ENCODE data around the gene ADAMTS9. TPM values are rescaled to one million over a fixed set of nuclear protein-coding genes. Genes with fewer than 3 reads are reported as not detected.
A peak's percentile ranks its signal among the peaks of the same experiment; 100 is the strongest.

Gene ADAMTS9
- total RNA-seq, 1 donor from 2014 or later, result 47.7 TPM

- Mint-ChIP-seq H3K36me3 (peaks cover 3% of the 10 kb centered on the region), H3K27me3 (ENCODE audit: insufficient read depth, low read depth) (no peaks in the 10 kb centered on the region), H3K4me1 (peaks cover 13% of the 10 kb centered on the region), H3K9me3 (peaks cover 19% of the 10 kb centered on the region), H3K27ac (no peak overlapping the region), H3K4me3 (no peak overlapping the region)
- Histone ChIP-seq H3K79me2 (ENCODE audit: low read depth) (no peaks in the 10 kb centered on the region), H3K9ac (no peak overlapping the region), H3K4me3 (no peak overlapping the region), H3K4me1 (no peaks in the 10 kb centered on the region), H2AFZ (replicated peaks) (no peak overlapping the region), H3K36me3 (no peaks in the 10 kb centered on the region), H3K9me3 (ENCODE audit: low read depth) (no peaks in the 10 kb centered on the region), H3K27me3 (no peaks in the 10 kb centered on the region), H4K20me1 (ENCODE audit: low read depth) (no peaks in the 10 kb centered on the region), H3K27ac (no peak overlapping the region), H3F3A (ENCODE audit: low read depth) (no peaks in the 10 kb centered on the region), H3K4me2 (no peak overlapping the region)
- TF ChIP-seq EZH2 (IDR thresholded peaks at IDR 0.05) (no peak), EZH2phosphoT487 (IDR thresholded peaks at IDR 0.05) (no peak), CTCF (IDR thresholded peaks at IDR 0.05) (no peak)
- DNase-seq (ENCODE audit: low spot score), result no peak
These were observed 214.3 kb downstream of the ADAMTS9 start for GRCh38 chr3:64473466-64473865.

DNA sequence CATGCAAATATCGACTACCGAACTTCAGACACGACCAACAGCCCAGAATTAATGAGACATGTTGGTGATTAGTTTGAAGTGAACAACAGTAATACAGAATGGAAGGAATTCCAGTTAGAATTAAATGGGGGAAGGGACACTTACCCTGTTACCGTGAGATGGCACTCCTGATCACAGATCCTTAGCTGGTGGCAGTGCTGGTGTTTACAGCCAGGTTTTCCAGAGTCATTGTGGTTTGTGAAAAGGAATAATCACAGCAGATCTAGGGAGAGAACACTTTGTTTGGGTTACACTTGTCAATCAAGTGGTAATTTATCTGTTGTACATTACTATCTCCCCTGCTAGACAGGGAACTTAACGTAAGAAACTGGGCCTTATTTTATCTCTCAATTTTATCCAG is 217.4 kb downstream of the ADAMTS9 start:
- Histone ChIP-seq H3K4me1 (peaks cover 13% of the 10 kb centered on the region), H3K27me3 (no peaks in the 10 kb centered on the region), H3K9me3 (ENCODE audit: low read depth) (no peaks in the 10 kb centered on the region), H4K20me1 (ENCODE audit: low read depth) (no peaks in the 10 kb centered on the region), H3F3A (ENCODE audit: low read depth) (peaks cover 4% of the 10 kb centered on the region), H3K9ac (no peak overlapping the region), H3K79me2 (ENCODE audit: low read depth) (no peaks in the 10 kb centered on the region), H3K4me2 (no peak overlapping the region), H3K4me3 (no peak overlapping the region), H2AFZ (replicated peaks) (no peak overlapping the region), H3K36me3 (no peaks in the 10 kb centered on the region), H3K27ac (no peak overlapping the region)
- Mint-ChIP-seq H3K36me3 (peaks cover 2% of the 10 kb centered on the region), H3K27ac (no peak overlapping the region), H3K9me3 (peaks cover 12% of the 10 kb centered on the region), H3K4me1 (peaks cover 24% of the 10 kb centered on the region), H3K4me3 (no peak overlapping the region), H3K27me3 (ENCODE audit: insufficient read depth, low read depth) (no peaks in the 10 kb centered on the region)
- no peak for TF ChIP-seq EZH2phosphoT487 (IDR thresholded peaks at IDR 0.05)
- TF ChIP-seq CTCF (IDR thresholded peaks at IDR 0.05), result no peak
- no peak for TF ChIP-seq EZH2 (IDR thresholded peaks at IDR 0.05)
- DNase-seq (ENCODE audit: low spot score), result no peak

DNA sequence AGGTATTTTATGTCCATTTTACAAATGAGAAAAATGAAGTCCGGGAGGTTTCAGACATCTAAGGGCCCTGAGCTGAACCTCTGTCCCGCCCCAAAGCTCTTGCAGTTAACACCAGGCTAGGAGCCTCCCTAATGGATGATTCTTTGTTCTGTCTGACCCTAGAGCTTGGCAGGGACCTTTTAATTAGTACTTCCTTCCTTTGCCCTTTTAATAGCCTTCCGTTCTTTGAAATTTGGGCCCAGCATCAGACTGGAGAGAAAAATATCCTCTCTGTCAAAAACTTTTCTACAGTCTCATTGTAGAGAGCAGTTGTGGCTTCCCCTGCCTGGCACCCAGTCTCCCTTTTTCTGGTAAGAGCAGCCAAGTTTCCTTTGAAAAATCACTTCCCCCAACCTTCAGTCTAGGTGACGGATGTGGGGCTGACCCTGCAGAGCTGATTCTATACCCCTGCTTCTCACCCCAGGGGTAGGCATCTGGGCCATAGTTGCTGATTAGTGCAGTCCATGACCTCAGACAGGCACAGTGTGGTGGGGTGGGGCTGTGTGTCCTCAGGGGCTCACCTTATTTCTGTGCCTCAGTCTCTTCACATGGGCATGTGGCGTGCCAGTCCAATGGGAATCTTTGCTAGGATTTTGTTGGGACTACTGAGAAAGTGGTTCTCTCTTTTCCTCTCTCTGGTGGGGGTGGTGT is 220.4 kb downstream of the ADAMTS9 start:
- Mint-ChIP-seq H3K36me3 (no peaks in the 10 kb centered on the region), H3K4me3 (no peak overlapping the region), H3K9me3 (no peaks in the 10 kb centered on the region), H3K4me1 (peaks cover 24% of the 10 kb centered on the region), H3K27ac (peak overlapping the region; percentile 27), H3K27me3 (ENCODE audit: insufficient read depth, low read depth) (peaks cover 1% of the 10 kb centered on the region)
- Histone ChIP-seq H3K4me1 (peaks cover 28% of the 10 kb centered on the region), H3K79me2 (ENCODE audit: low read depth) (no peaks in the 10 kb centered on the region), H2AFZ (replicated peaks) (no peak overlapping the region), H4K20me1 (ENCODE audit: low read depth) (no peaks in the 10 kb centered on the region), H3K4me2 (no peak overlapping the region), H3K27me3 (no peaks in the 10 kb centered on the region), H3K9ac (no peak overlapping the region), H3F3A (ENCODE audit: low read depth) (peaks cover 9% of the 10 kb centered on the region), H3K4me3 (no peak overlapping the region), H3K36me3 (no peaks in the 10 kb centered on the region), H3K27ac (no peak overlapping the region), H3K9me3 (ENCODE audit: low read depth) (no peaks in the 10 kb centered on the region)
- no peak for TF ChIP-seq CTCF (IDR thresholded peaks at IDR 0.05)
- no peak for TF ChIP-seq EZH2phosphoT487 (IDR thresholded peaks at IDR 0.05)
- DNase-seq (ENCODE audit: low spot score), result no peak

Small RNA genes lying within 50 kb of the gene (small RNA-seq; reads per million reads assigned to genes)
- not detected for gene RNU6-739P

Measured in neural progenitor cell (in vitro differentiated cells).